HL-60 (cell line): Measurements from ENCODE around the gene SMCP.

Source experiments
- CTCF ChIP-seq: IDR thresholded peaks from one replicate; pipeline ENCODE4 v1.5.1; 2011; ENCODE audit warnings: low read length, control low read depth, inconsistent platforms; ENCODE audit not compliant: insufficient read depth
- POLR2AphosphoS5 ChIP-seq: IDR thresholded peaks from 2 replicates; pipeline ENCODE4 v1.6.1; 2012; ENCODE audit warnings: low read depth
- REST ChIP-seq: IDR thresholded peaks from 2 replicates; pipeline ENCODE4 v1.6.1; 2012; ENCODE audit warnings: low read depth; ENCODE audit not compliant: insufficient replicate concordance

GRCh38 chr1:152917794-152918193 is 39.7 kb downstream of the SMCP start:
- no peak for TF ChIP-seq REST
- no peak for TF ChIP-seq CTCF
- no peak for TF ChIP-seq POLR2AphosphoS5
